Endothelial cell of umbilical vein (primary cell): ENCODE data around the gene ALOX15. TPM values are rescaled to one million over a fixed set of nuclear protein-coding genes. Genes with fewer than 3 reads are reported as not detected.

Source experiments
- BruUV-seq: library from RNA; stranded (reverse); fragments of 400-500 nt; replicated peaks from 2 replicates; lab custom pipeline; 2021; lab: Mats Ljungman, UMichigan
- CTCF ChIA-PET: fragments of 300-600, 350-600 bp; sonication (Branson Sonifier 250); formaldehyde crosslinking; loops from one replicate; lab custom pipeline; 2021; ENCODE audit warnings: antibody characterized with exemption, inconsistent platforms; lab: Charles Lee
- POLR2A ChIA-PET: fragments of 300-600, 350-600 bp; sonication (Branson Sonifier 250); formaldehyde crosslinking; loops from one replicate; lab custom pipeline; 2021; ENCODE audit warnings: antibody characterized with exemption, inconsistent platforms; lab: Charles Lee
- DNase-seq: peaks from one replicate; pipeline ENCODE4 v3.0.0-alpha.2; 2011; ENCODE audit warnings: low read depth, low spot score
- FAIRE-seq: peaks from 2 replicates; lab custom pipeline; 2011; peaks lifted over from hg19 to GRCh38; lab: Jason Lieb, UNC
- H2AFZ ChIP-seq: 2 replicates; pipeline ENCODE4 v1.6.0; 2012; ENCODE audit warnings: low read depth, low read length, control low read depth, inconsistent platforms
- H3K27ac ChIP-seq: 2 replicates; pipeline ENCODE4 v1.5.1; 2011; ENCODE audit warnings: low read depth, mild to moderate bottlenecking, control low read depth, low read length, moderate library complexity; ENCODE audit not compliant: insufficient read depth
- H3K27me3 ChIP-seq, 2 experiments: 2 replicates each; pipeline versions ENCODE4 v1.6.0 to v1.6.1; 2011; ENCODE audit warnings: low read length in 2 of 2, mixed read lengths in 1 of 2; ENCODE audit not compliant: control insufficient read depth in 2 of 2, insufficient read depth in 2 of 2
- H3K36me3 ChIP-seq, 2 experiments: 2 replicates in 1 of 2; 3 replicates in 1 of 2; pipeline ENCODE4 v1.5.1; 2011; ENCODE audit warnings: low read length in 2 of 2, mild to moderate bottlenecking in 1 of 2, moderate library complexity in 1 of 2; ENCODE audit not compliant: control insufficient read depth in 2 of 2, insufficient read depth in 2 of 2; ENCODE audit errors: extremely low read depth in 1 of 2
- H3K4me1 ChIP-seq: 3 replicates; pipeline ENCODE4 v1.5.1; 2011; ENCODE audit warnings: mild to moderate bottlenecking, low read length; ENCODE audit not compliant: control insufficient read depth, insufficient read depth; ENCODE audit errors: extremely low read depth
- H3K4me2 ChIP-seq: 2 replicates; pipeline ENCODE4 v1.6.1; 2011; ENCODE audit warnings: low read length, control low read depth, mixed read lengths; ENCODE audit not compliant: insufficient read depth
- H3K4me3 ChIP-seq, 3 experiments: fragments of 200-600 bp in 1 of 3; sonication (generic), shearing (Covaris generic) in 1 of 3; replicated peaks in 1 of 3; 2 replicates each; pipeline ENCODE4 v1.5.1; 2011 to 2016; ENCODE audit warnings: control low read depth in 3 of 3, low read length in 3 of 3, mild to moderate bottlenecking in 2 of 3, inconsistent platforms in 1 of 3, low read depth in 1 of 3, moderate library complexity in 1 of 3; ENCODE audit not compliant: insufficient read depth in 1 of 3
- H3K79me2 ChIP-seq: 2 replicates; pipeline ENCODE4 v1.6.0; 2012; ENCODE audit warnings: low read length, inconsistent platforms; ENCODE audit not compliant: control insufficient read depth, insufficient read depth
- H3K9ac ChIP-seq: replicated peaks from 2 replicates; pipeline ENCODE3; 2011; ENCODE audit warnings: low read length, control low read depth; ENCODE audit not compliant: insufficient read depth; ENCODE audit errors: extremely low read depth
- H3K9me1 ChIP-seq: replicated peaks from 3 replicates; pipeline ENCODE4 v1.6.0; 2011; ENCODE audit warnings: mild to moderate bottlenecking, low read length; ENCODE audit not compliant: control insufficient read depth, insufficient read depth; ENCODE audit errors: extremely low read depth
- H3K9me3 ChIP-seq: replicated peaks from 2 replicates; pipeline ENCODE4 v1.5.1; 2012; ENCODE audit warnings: low read length, inconsistent platforms; ENCODE audit not compliant: control insufficient read depth, insufficient read depth
- H4K20me1 ChIP-seq: replicated peaks from 2 replicates; pipeline ENCODE3; 2011; ENCODE audit warnings: mild to moderate bottlenecking, low read length; ENCODE audit not compliant: control insufficient read depth, insufficient read depth; ENCODE audit errors: extremely low read depth
- CTCF ChIP-seq, 2 donors: IDR thresholded peaks; 1 replicate in 1 of 2; 2 replicates in 1 of 2; pipeline ENCODE4 v1.5.1; 2011; ENCODE audit warnings: low read length in 2 of 2, mild to moderate bottlenecking in 2 of 2, moderate library complexity in 2 of 2, control low read depth in 1 of 2, inconsistent platforms in 1 of 2, low read depth in 1 of 2; ENCODE audit not compliant: insufficient read depth in 1 of 2; ENCODE audit errors: extremely low read depth in 1 of 2
- EZH2 ChIP-seq: IDR thresholded peaks from 2 replicates; pipeline ENCODE4 v1.6.1; 2012; ENCODE audit warnings: borderline replicate concordance, low read depth, mild to moderate bottlenecking, moderate library complexity, low read length, inconsistent platforms; ENCODE audit not compliant: severe bottlenecking
- FOS ChIP-seq: IDR thresholded peaks from 2 replicates; pipeline ENCODE4 v1.6.1; 2011; ENCODE audit warnings: mild to moderate bottlenecking, low read length, moderate library complexity, borderline replicate concordance; ENCODE audit not compliant: insufficient read depth
- GATA2 ChIP-seq: IDR thresholded peaks from 2 replicates; pipeline ENCODE4 v1.7.0; 2011; ENCODE audit warnings: low read depth, mild to moderate bottlenecking, moderate library complexity, mixed read lengths, low read length; ENCODE audit not compliant: insufficient read length, insufficient read depth
- JUN ChIP-seq: IDR thresholded peaks from 2 replicates; pipeline ENCODE4 v1.6.1; 2011; ENCODE audit warnings: borderline replicate concordance, low read depth; ENCODE audit not compliant: insufficient read length, insufficient read depth
- MYC ChIP-seq: IDR thresholded peaks from one replicate; pipeline ENCODE4 v1.6.1; 2011; ENCODE audit warnings: mild to moderate bottlenecking, low read depth, low read length
- POLR2A ChIP-seq: IDR thresholded peaks from 2 replicates; pipeline ENCODE4 v1.6.1; 2012; ENCODE audit warnings: low read depth, mild to moderate bottlenecking, control low read depth, low read length
- POLR2AphosphoS5 ChIP-seq: IDR thresholded peaks from 2 replicates; pipeline ENCODE4 v1.6.1; 2012; ENCODE audit warnings: low read depth, mild to moderate bottlenecking, control low read depth, low read length, moderate library complexity; ENCODE audit not compliant: insufficient read depth
- dilution Hi-C: fragments of 300-500 bp; cut with MboI; formaldehyde crosslinking; loops from one replicate; pipeline ENCODE4 v1.15.0; 2019; ENCODE audit warnings: low sequenced_read_pairs; ENCODE audit not compliant: extremely low pct_ligation_motif_present
- intact Hi-C: fragments of 100-400 bp; cut with micrococcal nuclease; formaldehyde crosslinking; loops from one replicate; pipeline ENCODE4 v1.10.0; 2022
- polyA plus RNA-seq, 4 experiments: library from polyadenylated mRNA; depleted of rRNA in 3 of 4; stranded (reverse) in 3 of 4; unstranded in 1 of 4; fragments of >200 nt; gene quantifications; 2 replicates each; pipeline versions ENCODE4 v1.2.1 to v1.2.3, GENCODE V29; 2011 to 2012; ENCODE audit warnings: missing spikeins in 1 of 4
- total RNA-seq: library from RNA; stranded (reverse); gene quantifications from 2 replicates; pipeline ENCODE4 v1.2.3, GENCODE V29; 2021
- TF ChIP-seq, protein P1 (sequence below): IDR thresholded peaks from 2 replicates; pipeline ENCODE4 v1.6.1; 2011; ENCODE audit not compliant: insufficient read depth, insufficient read length

ALOX15 gene
- total and polyA plus RNA-seq, 2 donors (not counting 3 experiments of a cell fraction or from before 2014, with no cell fraction given), result not detected

- BruUV-seq, result no TSS peak
- no peak overlapping the region for H2AFZ ChIP-seq
- H3K4me2 ChIP-seq, result no peak overlapping the region
- peaks cover 3% of the 10 kb centered on the region for H3K4me1 ChIP-seq
- H3K9me3 ChIP-seq, result no peaks in the 10 kb centered on the region
- no peak overlapping the region for H3K9ac ChIP-seq
- H3K79me2 ChIP-seq, result no peaks in the 10 kb centered on the region
- ChIA-PET CTCF (no interaction called here), POLR2A (no interaction called here)
- TF ChIP-seq, protein P1, sequence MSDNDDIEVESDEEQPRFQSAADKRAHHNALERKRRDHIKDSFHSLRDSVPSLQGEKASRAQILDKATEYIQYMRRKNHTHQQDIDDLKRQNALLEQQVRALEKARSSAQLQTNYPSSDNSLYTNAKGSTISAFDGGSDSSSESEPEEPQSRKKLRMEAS, result no peak
- no peak for TF ChIP-seq POLR2AphosphoS5
- TF ChIP-seq MYC, result no peak
- no peak for TF ChIP-seq FOS
- no peak for TF ChIP-seq POLR2A
- no peak for TF ChIP-seq JUN
- intact Hi-C loops (no loop called here), dilution Hi-C loops (no loop called here)
- H3K27me3 ChIP-seq, result peaks cover 0 to 3% of the 10 kb centered on the region in 2 experiments
- DNase-seq, result no peak
- H3K4me3 ChIP-seq, result no peak overlapping the region
- no peak overlapping the region for H3K27ac ChIP-seq
- H4K20me1 ChIP-seq, result no peaks in the 10 kb centered on the region
- H3K36me3 ChIP-seq, result peaks cover 13 to 39% of the 10 kb centered on the region in 2 experiments
- no peaks in the 10 kb centered on the region for H3K9me1 ChIP-seq
- no peak for FAIRE-seq
These were observed 30.7 kb upstream of the ALOX15 start for GRCh38 chr17:4672055-4672630.

GRCh38 chr17:4667166-4667565 lies 25.7 kb upstream of the ALOX15 start:
- Histone ChIP-seq H3K4me3 (no peak overlapping the region), H3K79me2 (no peaks in the 10 kb centered on the region), H3K9ac (no peak overlapping the region), H3K4me1 (no peaks in the 10 kb centered on the region), H3K27ac (no peak overlapping the region), H3K9me3 (no peaks in the 10 kb centered on the region), H3K9me1 (no peaks in the 10 kb centered on the region), H4K20me1 (no peaks in the 10 kb centered on the region), H3K27me3 (peaks cover 3 to 6% of the 10 kb centered on the region in 2 experiments), H3K4me2 (no peak overlapping the region), H2AFZ (no peak overlapping the region), H3K36me3 (peaks cover 4 to 12% of the 10 kb centered on the region in 2 experiments)
- BruUV-seq, result no TSS peak
- CTCF ChIA-PET, result no interaction called here
- intact Hi-C loops, result no loop called here
- FAIRE-seq, result no peak
- no peak for DNase-seq
- dilution Hi-C loops, result no loop called here
- POLR2A ChIA-PET, result no interaction called here
- TF ChIP-seq FOS (no peak), EZH2 (no peak), POLR2A (no peak), CTCF (IDR thresholded peaks at IDR 0.05; ENCODE audit: extremely low read depth in 1 of 2, insufficient read depth in 1 of 2, low read depth in 1 of 2, low read length in 2 of 2) (no peak), JUN (no peak), POLR2AphosphoS5 (no peak), MYC (no peak), GATA2 (no peak)
- TF ChIP-seq, protein P1, result no peak
